ENCODE results near the gene MAGI1. TPM values are rescaled to one million over a fixed set of nuclear protein-coding genes. Genes with fewer than 3 reads are reported as not detected.

MAGI1 gene
- total RNA-seq, 4 donors from 2014 or later = 17.2 to 40.8 (median 28.1) TPM

DNA sequence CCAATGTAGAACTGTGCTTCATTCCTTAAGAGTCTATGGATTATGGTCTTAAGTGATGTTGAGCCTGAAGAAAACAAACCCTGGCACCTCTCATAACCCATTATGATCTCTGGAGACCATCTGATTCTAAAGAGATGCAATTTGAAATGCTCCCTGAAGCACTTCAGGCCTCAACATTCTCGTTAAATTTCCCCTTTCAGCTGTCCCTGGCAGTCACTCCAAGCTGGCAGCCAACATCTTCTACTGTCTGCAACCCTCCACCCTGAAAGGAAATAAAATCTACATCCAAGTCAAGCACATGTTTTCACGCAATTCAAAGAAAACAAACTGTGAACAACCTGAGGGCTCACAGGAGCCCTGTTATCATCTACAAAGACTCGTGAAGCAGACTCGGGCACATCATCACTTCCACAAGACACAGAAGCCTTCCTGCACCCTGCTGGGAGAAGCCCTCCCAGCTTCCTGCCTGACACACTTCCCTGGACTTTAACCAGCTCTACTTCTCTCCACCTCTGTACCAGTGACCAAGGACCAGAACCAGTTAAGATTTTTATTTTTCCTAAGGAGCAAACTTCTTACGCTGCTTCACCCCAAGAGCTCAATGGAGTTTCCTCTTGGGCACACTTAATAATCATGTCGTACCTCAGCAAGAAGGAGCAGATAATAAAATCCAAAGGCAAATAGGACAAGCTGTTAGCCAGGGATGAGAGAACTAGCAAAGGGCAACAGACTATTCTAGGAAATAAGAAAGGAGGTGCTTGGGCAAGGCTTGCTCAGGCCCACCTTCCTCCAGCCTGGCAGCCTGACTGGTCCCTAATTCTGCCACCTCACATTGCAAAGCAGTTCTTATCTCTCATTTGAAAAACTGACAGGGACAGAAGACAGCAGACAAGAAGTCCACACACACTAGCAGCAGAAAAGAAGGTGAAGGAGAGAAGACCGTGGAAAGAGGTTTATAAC is 67.1 kb downstream of the MAGI1 start:
- no peak overlapping the region for H3K4me3 ChIP-seq
- no peaks in the 10 kb centered on the region for H3K27me3 ChIP-seq
- no peaks in the 10 kb centered on the region for H3K36me3 ChIP-seq
- no peak for ATAC-seq
- H3K27ac ChIP-seq = no peak overlapping the region
- H3K4me1 ChIP-seq = peaks cover 0 to 9% (median 0%) of the 10 kb centered on the region in 3 donors
- no peak for TF ChIP-seq EP300 (IDR thresholded peaks at IDR 0.05)
- no peak for TF ChIP-seq POLR2AphosphoS5 (IDR thresholded peaks at IDR 0.05)
- TF ChIP-seq, protein P1, sequence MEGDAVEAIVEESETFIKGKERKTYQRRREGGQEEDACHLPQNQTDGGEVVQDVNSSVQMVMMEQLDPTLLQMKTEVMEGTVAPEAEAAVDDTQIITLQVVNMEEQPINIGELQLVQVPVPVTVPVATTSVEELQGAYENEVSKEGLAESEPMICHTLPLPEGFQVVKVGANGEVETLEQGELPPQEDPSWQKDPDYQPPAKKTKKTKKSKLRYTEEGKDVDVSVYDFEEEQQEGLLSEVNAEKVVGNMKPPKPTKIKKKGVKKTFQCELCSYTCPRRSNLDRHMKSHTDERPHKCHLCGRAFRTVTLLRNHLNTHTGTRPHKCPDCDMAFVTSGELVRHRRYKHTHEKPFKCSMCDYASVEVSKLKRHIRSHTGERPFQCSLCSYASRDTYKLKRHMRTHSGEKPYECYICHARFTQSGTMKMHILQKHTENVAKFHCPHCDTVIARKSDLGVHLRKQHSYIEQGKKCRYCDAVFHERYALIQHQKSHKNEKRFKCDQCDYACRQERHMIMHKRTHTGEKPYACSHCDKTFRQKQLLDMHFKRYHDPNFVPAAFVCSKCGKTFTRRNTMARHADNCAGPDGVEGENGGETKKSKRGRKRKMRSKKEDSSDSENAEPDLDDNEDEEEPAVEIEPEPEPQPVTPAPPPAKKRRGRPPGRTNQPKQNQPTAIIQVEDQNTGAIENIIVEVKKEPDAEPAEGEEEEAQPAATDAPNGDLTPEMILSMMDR (IDR thresholded peaks at IDR 0.05) = no peak
- H3K9me3 ChIP-seq = no peaks in the 10 kb centered on the region
- WGBS, 2 donors (ENCODE audit: low coverage in 1 of 2) = 52 to 57% methylated on average over 6 to 7 of the region's 7 CpGs

GRCh38 chr3:65968996-65969395 is 69.7 kb downstream of the MAGI1 start:
- H3K27ac ChIP-seq = no peak overlapping the region
- 86 to 89% methylated on average over 3 to 5 of the region's 5 CpGs for WGBS, 2 donors (ENCODE audit: low coverage in 1 of 2)

DNA sequence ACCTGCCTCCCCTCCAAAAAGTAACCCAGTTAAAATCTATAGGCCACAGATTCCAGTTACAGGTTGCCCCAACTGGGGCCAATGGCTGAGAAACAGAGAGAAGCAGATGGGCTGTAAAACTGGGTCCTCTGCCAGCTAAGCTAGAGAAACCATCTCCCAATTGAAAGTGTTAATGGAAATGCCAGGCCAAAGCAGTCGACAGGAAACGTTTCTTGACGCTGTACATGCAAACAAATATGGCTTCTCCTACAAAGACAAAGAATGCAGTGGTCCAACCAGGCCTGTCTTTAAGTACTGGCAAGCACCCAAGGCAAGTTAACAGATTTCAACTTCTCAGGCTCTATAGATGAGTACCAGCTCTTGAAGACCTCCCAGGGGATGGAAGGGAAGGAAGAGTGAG is 71.3 kb downstream of the MAGI1 start:
- TF ChIP-seq, protein P1 (IDR thresholded peaks at IDR 0.05) = no peak
- TF ChIP-seq EP300 (IDR thresholded peaks at IDR 0.05) (no peak), POLR2AphosphoS5 (IDR thresholded peaks at IDR 0.05) (no peak), POLR2A (IDR thresholded peaks at IDR 0.05) (no peak)
- Histone ChIP-seq H3K9me3 (no peaks in the 10 kb centered on the region), H3K27ac (no peak overlapping the region), H3K36me3 (no peaks in the 10 kb centered on the region), H3K4me1 (peaks cover 0 to 9% (median 0%) of the 10 kb centered on the region in 3 donors), H3K4me3 (no peak overlapping the region), H3K27me3 (no peaks in the 10 kb centered on the region)
- ATAC-seq = no peak
- 93% methylated on average over 3 of the region's 3 CpGs; no CpG with 5 or more reads in 1 of the 2 donors for WGBS, 2 donors (ENCODE audit: low coverage in 1 of 2)

More at GRCh38 chr3:65968996-65969395, 69.7 kb downstream of the MAGI1 start:
- no peak for ATAC-seq
- H3K4me3 ChIP-seq = no peak overlapping the region
- no peaks in the 10 kb centered on the region for H3K9me3 ChIP-seq
- H3K4me1 ChIP-seq = peaks cover 0 to 9% (median 0%) of the 10 kb centered on the region in 3 donors
- H3K27me3 ChIP-seq = no peaks in the 10 kb centered on the region
- TF ChIP-seq, protein P1 (IDR thresholded peaks at IDR 0.05) = no peak
- TF ChIP-seq EP300 (IDR thresholded peaks at IDR 0.05) (no peak), POLR2AphosphoS5 (IDR thresholded peaks at IDR 0.05) (no peak), POLR2A (IDR thresholded peaks at IDR 0.05) (no peak)
- no peaks in the 10 kb centered on the region for H3K36me3 ChIP-seq

GRCh38 chr3:65964838-65965237 is 73.9 kb downstream of the MAGI1 start:
- no peak overlapping the region for H3K27ac ChIP-seq

More at GRCh38 chr3:65964838-65965237, 73.9 kb downstream of the MAGI1 start:
- no peak overlapping the region for H3K4me3 ChIP-seq
- H3K36me3 ChIP-seq = no peaks in the 10 kb centered on the region
- TF ChIP-seq, protein P1 (IDR thresholded peaks at IDR 0.05) = no peak
- no peak for TF ChIP-seq POLR2A (IDR thresholded peaks at IDR 0.05)
- no peak for TF ChIP-seq POLR2AphosphoS5 (IDR thresholded peaks at IDR 0.05)
- TF ChIP-seq EP300 (IDR thresholded peaks at IDR 0.05) = no peak
- ATAC-seq = no peak
- H3K9me3 ChIP-seq = no peaks in the 10 kb centered on the region
- H3K4me1 ChIP-seq = no peaks in the 10 kb centered on the region
- H3K27me3 ChIP-seq = no peaks in the 10 kb centered on the region
- WGBS, 2 donors (ENCODE audit: low coverage in 1 of 2) = 89 to 94% methylated on average over 2 of the region's 3 CpGs
